HCT116 (cell line): ENCODE measurements around the gene SMOC1. TPM values are rescaled to one million over a fixed set of nuclear protein-coding genes. Genes with fewer than 3 reads are reported as not detected.

ENCODE experiments used
- ATAC-seq: fragments of 200-7000 bp; cut with Tn5 transposase; 2 replicates; pipeline ENCODE4 v1.9.1; 2020; ENCODE audit warnings: mild to moderate bottlenecking, moderate library complexity
- BruUV-seq: library from RNA; stranded (reverse); fragments of 400-500 nt; replicated peaks from 2 replicates; lab custom pipeline; 2021; lab: Mats Ljungman, UMichigan
- CTCF ChIA-PET: fragments of 300-600 bp; sonication (Branson Sonifier 250); formaldehyde crosslinking; loops from one replicate; lab custom pipeline; 2021; ENCODE audit warnings: antibody characterized with exemption; lab: Charles Lee
- POLR2A ChIA-PET: fragments of 300-600, 350-600 bp; sonication (Branson Sonifier 250); formaldehyde crosslinking; loops from one replicate; lab custom pipeline; 2021; ENCODE audit warnings: antibody characterized with exemption; lab: Charles Lee
- RAD21 ChIA-PET, 2 experiments: fragments of 300-600 bp; sonication (Branson Sonifier 250); formaldehyde crosslinking; loops; one replicate each; lab custom pipeline; 2023; ENCODE audit warnings: low total read pairs in 2 of 2; ENCODE audit not compliant: uncharacterized antibody in 2 of 2, unreplicated experiment in 2 of 2, low non-redundant PET in 1 of 2; lab: Charles Lee
- DNase-seq: peaks from one replicate; pipeline ENCODE4 v3.0.0-alpha.2; 2010; ENCODE audit warnings: low read depth, low spot score
- H2AFZ ChIP-seq: fragments of 200-600 bp; shearing (Covaris generic), sonication (generic); 2 replicates; pipeline ENCODE4 v1.6.1; 2017; ENCODE audit warnings: low read depth, mixed run types, mixed read lengths, antibody characterized with exemption, low read length; ENCODE audit not compliant: poor library complexity, severe bottlenecking
- H3K27ac ChIP-seq: 2 replicates; pipeline ENCODE4 v1.5.1; 2012; ENCODE audit warnings: low read depth, low read length
- H3K27me3 ChIP-seq: fragments of 200-600 bp; sonication (generic); 2 replicates; pipeline ENCODE4 v1.6.1; 2016; ENCODE audit warnings: mixed run types, low read length, mixed read lengths; ENCODE audit not compliant: insufficient read depth
- H3K36me3 ChIP-seq, 2 experiments: fragments of 200-500 bp in 1 of 2; fragments of 200-600 bp in 1 of 2; sonication (Bioruptor generic) in 1 of 2; sonication (generic) in 1 of 2; 2 replicates each; pipeline versions ENCODE4 v1.5.1 to v1.6.1; 2014 to 2016; ENCODE audit warnings: low read length in 2 of 2, inconsistent platforms in 1 of 2, mixed read lengths in 1 of 2, mixed run types in 1 of 2; ENCODE audit not compliant: insufficient read depth in 2 of 2, control insufficient read depth in 1 of 2
- H3K4me1 ChIP-seq, 2 experiments: fragments of 200-600 bp in 1 of 2; sonication (generic) in 1 of 2; 2 replicates each; pipeline versions ENCODE4 v1.5.1 to v1.6.1; 2012 to 2017; ENCODE audit warnings: low read length in 2 of 2, inconsistent platforms in 1 of 2, mild to moderate bottlenecking in 1 of 2, mixed read lengths in 1 of 2, mixed run types in 1 of 2, moderate library complexity in 1 of 2; ENCODE audit not compliant: insufficient read depth in 2 of 2, control insufficient read depth in 1 of 2
- H3K4me2 ChIP-seq: fragments of 200-600 bp; sonication (generic); 2 replicates; pipeline ENCODE4 v1.6.1; 2017; ENCODE audit warnings: mixed run types, low read length, mixed read lengths
- H3K4me3 ChIP-seq, 2 experiments: fragments of 200-600 bp in 1 of 2; sonication (generic) in 1 of 2; replicated peaks in 1 of 2; 2 replicates each; pipeline ENCODE4 v1.5.1; 2011 to 2016; ENCODE audit warnings: low read length in 2 of 2, control low read depth in 1 of 2, low read depth in 1 of 2, mild to moderate bottlenecking in 1 of 2, mixed read lengths in 1 of 2, mixed run types in 1 of 2
- H3K79me2 ChIP-seq: fragments of 200-600 bp; sonication (generic); 2 replicates; pipeline ENCODE4 v1.6.1; 2017; ENCODE audit warnings: mild to moderate bottlenecking, mixed run types, low read length, moderate library complexity, mixed read lengths; ENCODE audit not compliant: insufficient read depth
- H3K9ac ChIP-seq: fragments of 200-600 bp; sonication (generic); 2 replicates; pipeline ENCODE4 v1.6.1; 2016; ENCODE audit warnings: low read length, mixed read lengths
- H3K9me2 ChIP-seq: fragments of 200-600 bp; sonication (generic), shearing (Covaris generic); 2 replicates; pipeline ENCODE4 v1.6.1; 2017; ENCODE audit warnings: mixed run types, mild to moderate bottlenecking, moderate library complexity; ENCODE audit not compliant: insufficient read depth
- H3K9me3 ChIP-seq, 2 experiments: fragments of 200-500 bp in 1 of 2; fragments of 200-600 bp in 1 of 2; sonication (Bioruptor generic) in 1 of 2; sonication (generic) in 1 of 2; 2 replicates each; pipeline ENCODE4 v1.6.1; 2014 to 2017; ENCODE audit warnings: low read length in 2 of 2, mixed read lengths in 2 of 2, inconsistent platforms in 1 of 2, low read depth in 1 of 2, mild to moderate bottlenecking in 1 of 2, mixed run types in 1 of 2, moderate library complexity in 1 of 2; ENCODE audit not compliant: control insufficient read depth in 1 of 2, insufficient read depth in 1 of 2
- H4K20me1 ChIP-seq: fragments of 200-600 bp; sonication (generic), shearing (Covaris generic); 2 replicates; pipeline ENCODE4 v1.6.1; 2017; ENCODE audit warnings: mixed run types, mild to moderate bottlenecking, moderate library complexity; ENCODE audit not compliant: insufficient read depth
- CBX3 ChIP-seq: IDR thresholded peaks from 2 replicates; pipeline ENCODE4 v1.6.1; 2012; ENCODE audit warnings: low read depth
- CEBPB ChIP-seq: IDR thresholded peaks from 2 replicates; pipeline ENCODE4 v1.6.1; 2012; ENCODE audit warnings: low read depth
- CTCF ChIP-seq, 3 experiments: fragments of 200-600 bp in 1 of 3; sonication (generic) in 1 of 3; IDR thresholded peaks in 2 of 3; conservative IDR thresholded peaks in 1 of 3; 2 replicates each; pipeline ENCODE4 v1.5.1; 2012 to 2017; ENCODE audit warnings: low read depth in 2 of 3, low read length in 2 of 3, antibody characterized with exemption in 1 of 3, borderline replicate concordance in 1 of 3, control low read depth in 1 of 3, mild to moderate bottlenecking in 1 of 3, mixed read lengths in 1 of 3, mixed run types in 1 of 3, moderate library complexity in 1 of 3; ENCODE audit not compliant: insufficient read depth in 1 of 3
- EZH2 ChIP-seq: fragments of 200-600 bp; sonication (generic); IDR thresholded peaks from 2 replicates; pipeline ENCODE4 v1.6.1; 2017; ENCODE audit warnings: antibody characterized with exemption, mixed run types
- FOSL1 ChIP-seq: IDR thresholded peaks from 2 replicates; pipeline ENCODE4 v1.6.1; 2012; ENCODE audit warnings: low read depth
- POLR2AphosphoS5 ChIP-seq: IDR thresholded peaks from 2 replicates; pipeline ENCODE4 v1.6.1; 2011; ENCODE audit warnings: mild to moderate bottlenecking, low read depth, low read length, moderate library complexity
- RAD21 ChIP-seq: IDR thresholded peaks from 2 replicates; pipeline ENCODE4 v1.6.1; 2012; ENCODE audit warnings: low read depth, mild to moderate bottlenecking
- SIN3A ChIP-seq: IDR thresholded peaks from 2 replicates; pipeline ENCODE4 v1.6.1; 2012; ENCODE audit warnings: low read depth
- TCF7L2 ChIP-seq: IDR thresholded peaks from 2 replicates; pipeline ENCODE4 v1.7.0; 2011; ENCODE audit warnings: borderline replicate concordance, inconsistent platforms; ENCODE audit not compliant: insufficient read depth, insufficient read length; ENCODE audit errors: extremely low read depth
- ZFX ChIP-seq: fragments of 450-650 bp; IDR thresholded peaks from 2 replicates; pipeline ENCODE4 v1.6.1; 2017
- ZNF274 ChIP-seq: fragments of 200-500 bp; sonication (Bioruptor generic); IDR thresholded peaks from 2 replicates; pipeline ENCODE4 v1.6.1; 2014; ENCODE audit warnings: mild to moderate bottlenecking, low read depth, low read length, inconsistent platforms
- intact Hi-C: fragments of 100-400 bp; cut with micrococcal nuclease; formaldehyde crosslinking; loops from 2 replicates; pipeline ENCODE4 v1.10.0; 2022
- total RNA-seq: library from RNA; stranded (reverse); gene quantifications from one replicate; pipeline ENCODE4 v1.2.1, GENCODE V29; 2021; ENCODE audit not compliant: unreplicated experiment
- TF ChIP-seq, protein P1 (sequence below): IDR thresholded peaks from 2 replicates; pipeline ENCODE4 v1.6.1; 2012

Gene SMOC1
- total RNA-seq, 1 experiment from 2014 or later = not detected

DNA sequence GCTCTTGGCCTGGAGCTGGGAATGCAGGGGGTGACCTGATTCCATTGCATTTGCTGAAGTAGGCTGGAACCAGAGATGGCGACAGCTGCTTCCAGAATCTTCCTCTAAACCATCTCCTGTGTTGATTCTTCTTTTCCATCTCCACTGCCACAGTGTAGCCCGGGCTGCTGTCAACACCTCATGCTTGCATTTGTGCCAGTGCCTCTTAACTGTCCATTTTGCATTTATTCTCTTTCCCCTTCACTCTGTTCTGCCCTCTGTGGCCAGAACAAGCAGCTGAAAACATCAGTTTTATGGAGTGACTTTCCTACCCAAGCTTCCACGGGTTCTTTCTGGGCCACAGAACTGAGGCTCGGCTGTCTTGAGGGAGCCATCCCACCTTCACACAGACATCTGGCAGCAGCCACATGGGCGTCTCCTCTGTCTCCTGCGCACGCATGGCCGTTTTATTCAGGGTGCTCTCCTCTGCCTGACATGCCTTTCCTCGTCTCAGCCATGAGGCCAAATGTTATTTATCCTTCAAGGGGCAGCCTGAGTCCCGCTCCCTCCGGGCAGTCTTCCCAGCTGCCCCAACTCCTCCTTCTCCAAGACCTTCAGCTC is 51.7 kb downstream of the SMOC1 start:
- no peak overlapping the region for H3K27ac ChIP-seq
- no peaks in the 10 kb centered on the region for H3K9me2 ChIP-seq
- DNase-seq (no peak), ATAC-seq (no peak)
- no peaks in the 10 kb centered on the region for H4K20me1 ChIP-seq
- TF ChIP-seq CBX3 (no peak), EZH2 (no peak)
- ChIA-PET RAD21 (no interaction called here), POLR2A (no interaction called here), CTCF (no interaction called here)
- H3K36me3 ChIP-seq = no peaks in the 10 kb centered on the region
- intact Hi-C loops = no loop called here
- H3K4me2 ChIP-seq = no peak overlapping the region
- peaks cover 74% of the 10 kb centered on the region for H3K27me3 ChIP-seq
- H3K4me1 ChIP-seq = no peaks in the 10 kb centered on the region
- no peak overlapping the region for H3K4me3 ChIP-seq
- no peaks in the 10 kb centered on the region for H3K79me2 ChIP-seq
- no peak overlapping the region for H2AFZ ChIP-seq
- BruUV-seq = no TSS peak
- H3K9me3 ChIP-seq = no peaks in the 10 kb centered on the region
- H3K9ac ChIP-seq = no peak overlapping the region

GRCh38 chr14:69931960-69932359 is 52.7 kb downstream of the SMOC1 start:
- H3K36me3 ChIP-seq = no peaks in the 10 kb centered on the region
- RAD21 ChIA-PET = no interaction called here
- ATAC-seq = no peak
- H2AFZ ChIP-seq = no peak overlapping the region
- no peaks in the 10 kb centered on the region for H3K9me3 ChIP-seq
- intact Hi-C loops = no loop called here
- H3K9ac ChIP-seq = no peak overlapping the region
- DNase-seq = no peak
- TF ChIP-seq POLR2AphosphoS5 (no peak), ZNF274 (no peak), RAD21 (no peak), EZH2 (no peak), FOSL1 (no peak), CTCF (IDR thresholded peaks at IDR 0.05 in 2 of 3, conservative IDR thresholded peaks at IDR 0.05 in 1 of 3; ENCODE audit: borderline replicate concordance in 1 of 3, insufficient read depth in 1 of 3, low read depth in 2 of 3, low read length in 2 of 3) (no peak), CBX3 (no peak), CEBPB (no peak), SIN3A (no peak), TCF7L2 (no peak), ZFX (no peak)
- TF ChIP-seq, protein P1, sequence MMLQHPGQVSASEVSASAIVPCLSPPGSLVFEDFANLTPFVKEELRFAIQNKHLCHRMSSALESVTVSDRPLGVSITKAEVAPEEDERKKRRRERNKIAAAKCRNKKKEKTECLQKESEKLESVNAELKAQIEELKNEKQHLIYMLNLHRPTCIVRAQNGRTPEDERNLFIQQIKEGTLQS = no peak
- TF ChIP-seq, all 23 proteins: peak for 0
- no peak overlapping the region for H3K27ac ChIP-seq
- H3K4me2 ChIP-seq = no peak overlapping the region
- H3K9me2 ChIP-seq = no peaks in the 10 kb centered on the region
- no peaks in the 10 kb centered on the region for H4K20me1 ChIP-seq
- no peaks in the 10 kb centered on the region for H3K79me2 ChIP-seq
- ChIA-PET POLR2A (no interaction called here), CTCF (no interaction called here)
- no TSS peak for BruUV-seq
- H3K4me3 ChIP-seq = no peak overlapping the region
- peaks cover 71% of the 10 kb centered on the region for H3K27me3 ChIP-seq
- no peaks in the 10 kb centered on the region for H3K4me1 ChIP-seq
